LNCAP (cell line): ENCODE results near the gene NID1.

Experiments
- TF ChIP-seq, protein P1 (sequence below): fragments of 450-650 bp; IDR thresholded peaks from 2 replicates; pipeline ENCODE4 v1.5.1; 2017; ENCODE audit warnings: mild to moderate bottlenecking

Gene NID1

DNA sequence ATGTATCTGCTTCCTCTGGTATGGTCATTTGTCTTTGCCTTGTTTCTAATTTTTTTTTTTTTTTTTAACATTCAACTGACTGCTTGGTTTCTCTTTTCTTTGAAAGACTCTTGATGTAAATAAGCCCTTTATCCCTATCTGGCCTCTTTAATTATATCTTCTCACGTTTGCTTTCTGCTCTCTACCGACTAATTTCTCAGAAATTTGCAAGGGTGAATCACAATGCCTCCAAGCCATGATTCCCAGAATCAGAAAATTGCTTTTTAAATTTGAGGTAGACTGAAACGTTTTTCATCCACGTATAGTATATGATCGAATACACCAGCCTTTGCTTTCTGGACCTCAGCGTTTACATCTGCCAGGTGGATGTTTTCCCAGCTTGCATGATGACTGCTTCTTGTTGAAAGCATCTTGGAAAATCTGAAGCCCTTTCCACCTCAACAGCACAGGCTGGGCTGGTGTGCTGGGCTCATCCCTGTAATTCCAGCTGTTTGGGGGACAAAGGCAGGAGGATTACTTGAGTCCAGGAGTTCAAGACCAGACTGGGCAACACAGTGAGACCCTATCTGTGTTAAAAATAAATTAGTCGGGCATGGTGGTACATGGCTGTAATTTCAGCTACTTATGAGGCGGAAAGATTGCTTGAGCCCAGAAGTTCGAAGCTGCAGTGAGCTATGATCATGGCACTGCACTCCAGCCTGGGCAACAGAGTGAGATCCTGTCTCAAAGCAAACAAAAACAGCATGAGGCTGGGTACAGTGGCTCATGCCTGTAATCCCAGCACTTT, 42.4 kb upstream of the NID1 start:
- TF ChIP-seq, protein P1, sequence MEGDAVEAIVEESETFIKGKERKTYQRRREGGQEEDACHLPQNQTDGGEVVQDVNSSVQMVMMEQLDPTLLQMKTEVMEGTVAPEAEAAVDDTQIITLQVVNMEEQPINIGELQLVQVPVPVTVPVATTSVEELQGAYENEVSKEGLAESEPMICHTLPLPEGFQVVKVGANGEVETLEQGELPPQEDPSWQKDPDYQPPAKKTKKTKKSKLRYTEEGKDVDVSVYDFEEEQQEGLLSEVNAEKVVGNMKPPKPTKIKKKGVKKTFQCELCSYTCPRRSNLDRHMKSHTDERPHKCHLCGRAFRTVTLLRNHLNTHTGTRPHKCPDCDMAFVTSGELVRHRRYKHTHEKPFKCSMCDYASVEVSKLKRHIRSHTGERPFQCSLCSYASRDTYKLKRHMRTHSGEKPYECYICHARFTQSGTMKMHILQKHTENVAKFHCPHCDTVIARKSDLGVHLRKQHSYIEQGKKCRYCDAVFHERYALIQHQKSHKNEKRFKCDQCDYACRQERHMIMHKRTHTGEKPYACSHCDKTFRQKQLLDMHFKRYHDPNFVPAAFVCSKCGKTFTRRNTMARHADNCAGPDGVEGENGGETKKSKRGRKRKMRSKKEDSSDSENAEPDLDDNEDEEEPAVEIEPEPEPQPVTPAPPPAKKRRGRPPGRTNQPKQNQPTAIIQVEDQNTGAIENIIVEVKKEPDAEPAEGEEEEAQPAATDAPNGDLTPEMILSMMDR: no peak

DNA sequence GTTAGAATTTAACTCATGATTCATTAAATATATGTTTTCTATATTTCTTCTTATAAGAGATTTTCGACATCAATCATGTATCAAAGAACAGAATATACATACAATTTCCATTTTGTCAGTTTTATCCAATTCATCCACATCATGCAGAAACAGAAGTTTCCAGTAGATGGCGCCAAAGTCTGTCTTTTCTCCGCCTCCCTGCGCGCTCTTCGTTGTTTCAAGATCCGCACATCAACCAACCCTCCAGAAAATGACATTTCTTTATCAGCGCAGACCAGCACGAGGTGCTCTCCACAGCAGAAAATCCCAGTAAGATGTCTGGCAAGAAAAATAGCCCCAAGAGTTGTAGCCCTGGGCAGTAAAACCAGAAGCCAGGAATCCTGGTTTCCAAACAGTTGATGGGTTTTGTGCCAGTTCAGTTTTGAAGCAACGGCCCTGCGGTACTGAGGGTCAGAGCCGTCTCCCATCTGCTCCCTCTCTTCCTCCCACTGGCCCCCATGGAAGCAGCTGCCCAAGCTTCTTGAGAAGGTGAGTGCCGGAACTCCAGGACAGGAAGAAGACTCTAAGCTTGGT, 38.8 kb upstream of the NID1 start:
- TF ChIP-seq, protein P1: peak; percentile 88

DNA sequence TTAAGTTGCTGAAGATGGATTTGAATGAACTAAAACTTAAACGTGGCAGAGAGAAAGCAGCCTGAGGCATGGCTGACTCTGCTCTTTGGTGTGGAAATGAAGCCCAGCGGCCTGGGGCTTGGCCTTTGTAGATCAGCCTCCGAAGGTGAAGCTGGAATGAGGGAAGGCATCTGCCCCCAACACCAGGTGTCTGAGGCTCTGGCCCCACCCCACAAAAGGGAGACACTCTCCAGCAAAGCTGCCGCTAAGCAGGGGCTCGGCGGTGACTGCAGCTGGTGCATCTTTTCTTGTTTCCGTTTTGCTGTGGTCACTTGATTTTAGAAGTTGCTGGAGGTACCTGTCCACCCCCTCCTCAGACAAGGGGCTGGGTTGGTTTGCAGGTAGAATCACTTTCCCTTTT, 38.2 kb upstream of the NID1 start:
- TF ChIP-seq, protein P1: no peak

DNA sequence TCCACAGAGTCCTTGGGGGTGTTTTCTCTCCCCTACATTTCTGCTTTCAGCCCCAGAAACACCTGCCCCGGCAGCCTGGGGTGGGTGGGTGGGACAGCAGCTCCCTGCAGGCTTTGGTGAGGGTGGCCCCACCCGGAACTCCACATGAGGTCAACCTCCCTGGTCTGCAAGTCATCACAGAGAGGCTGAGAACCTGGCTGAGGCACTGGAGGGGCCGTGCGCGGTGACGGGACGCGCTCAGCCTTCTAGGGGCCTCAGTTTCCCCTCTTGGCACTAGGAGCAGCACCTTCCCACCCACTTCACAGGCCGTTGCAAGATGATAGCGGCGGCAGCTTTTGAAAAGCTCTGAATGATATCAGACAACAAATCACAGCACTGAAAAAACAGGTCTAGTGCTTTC, 37.7 kb upstream of the NID1 start:
- TF ChIP-seq, protein P1: no peak

DNA sequence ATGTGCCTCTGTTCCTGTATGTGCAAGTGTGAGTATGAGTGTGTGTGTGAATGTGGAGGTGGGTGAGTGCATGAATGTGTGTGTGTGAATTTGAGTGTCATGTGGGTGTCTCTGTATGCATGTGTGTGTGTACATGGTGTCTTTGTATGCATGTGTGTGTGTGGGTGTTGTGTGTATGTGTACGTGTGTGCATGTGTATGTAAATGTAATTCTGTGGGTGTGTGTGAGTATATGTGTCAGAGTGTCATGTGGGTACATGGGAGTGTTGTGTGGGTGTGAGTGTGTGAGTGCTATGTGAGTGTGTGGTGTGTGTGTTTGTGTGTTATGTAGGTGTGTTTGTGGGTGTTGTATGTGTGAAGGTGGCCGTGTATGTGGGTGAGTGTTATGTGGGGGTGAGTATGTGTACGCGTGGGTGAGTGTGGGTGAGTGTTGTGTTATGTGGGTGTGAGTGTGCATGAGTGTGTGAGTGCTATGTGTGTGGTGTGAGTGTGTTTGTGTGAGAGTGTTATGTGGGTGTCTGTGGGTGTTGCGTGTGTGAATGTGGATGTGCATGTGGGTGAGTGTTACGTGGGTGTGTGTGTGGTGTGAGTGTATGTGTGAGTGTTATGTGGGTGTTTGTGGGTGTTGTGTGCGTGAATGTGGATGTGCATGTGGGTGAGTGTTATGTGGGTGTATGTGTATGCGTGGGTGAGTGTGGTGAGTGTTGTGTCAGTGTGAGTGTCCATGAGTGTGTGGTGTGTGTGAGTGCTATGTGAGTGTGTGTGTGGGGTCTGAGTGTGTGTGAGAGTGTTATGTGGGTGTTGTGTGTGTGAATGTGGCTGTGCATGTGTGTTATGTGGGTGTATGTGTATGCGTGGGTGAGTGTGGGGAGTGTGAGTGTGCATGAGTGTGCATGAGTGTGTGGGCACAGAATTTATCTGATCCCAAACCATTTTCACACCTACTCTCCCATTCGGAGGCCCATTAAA, 36.6 kb upstream of the NID1 start:
- TF ChIP-seq, protein P1: no peak

DNA sequence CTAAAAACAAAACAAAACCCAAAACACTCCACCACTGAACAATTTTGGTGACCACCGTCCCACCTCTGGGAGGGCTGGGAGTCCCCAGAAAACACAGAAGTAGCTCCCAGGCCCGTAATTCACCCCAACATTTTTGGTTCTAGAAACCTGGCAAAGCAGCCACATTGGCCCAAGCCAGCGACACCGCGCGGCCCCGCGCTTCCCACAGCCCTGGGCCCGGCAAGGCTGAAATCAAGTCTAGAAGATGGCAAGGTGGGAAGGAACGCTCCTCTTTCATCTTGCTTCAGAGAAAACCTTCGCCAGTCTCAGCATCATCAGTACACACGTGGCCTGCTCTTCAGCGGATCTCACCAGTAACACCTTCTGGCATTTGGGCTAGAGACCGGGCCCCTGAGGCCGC, 35.9 kb upstream of the NID1 start:
- TF ChIP-seq, protein P1: no peak

DNA sequence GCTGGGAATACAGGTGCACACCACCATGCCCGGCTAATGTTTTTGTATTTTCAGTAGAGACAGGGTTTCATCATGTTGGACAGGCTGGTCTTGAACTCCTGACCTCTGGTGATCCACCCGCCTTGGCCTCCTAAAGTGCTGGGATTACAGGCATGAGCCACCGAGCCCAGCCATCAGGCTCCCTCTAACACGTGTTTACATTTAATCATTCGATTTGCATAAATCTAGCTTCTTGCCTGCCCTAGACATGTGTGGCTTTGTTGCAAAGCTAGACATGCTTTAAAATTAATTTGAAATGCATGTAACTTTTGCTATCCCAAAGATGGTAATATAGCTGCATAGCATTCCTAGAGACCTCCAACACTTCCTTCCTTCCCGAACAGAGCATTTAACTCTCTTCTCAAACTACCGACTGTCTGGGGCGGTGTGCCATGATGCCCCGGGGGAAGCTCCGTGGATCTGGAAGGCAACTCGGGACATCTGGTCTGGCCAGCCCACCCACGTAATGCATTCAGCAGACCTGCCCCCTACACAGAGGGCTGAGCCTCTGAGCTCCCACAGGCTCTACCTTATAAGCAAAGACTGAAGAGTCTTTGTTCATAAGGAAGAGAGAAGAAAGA, 34.6 kb upstream of the NID1 start:
- TF ChIP-seq, protein P1: no peak
